Thoracic aorta (tissue), 2 donors: ENCODE data around the gene SEMA4C. TPM values are rescaled to one million over a fixed set of nuclear protein-coding genes. Genes with fewer than 3 reads are reported as not detected.

ENCODE experiments used
- ATAC-seq: fragments of 150-250 bp; one replicate; pipeline ENCODE4 v1.8.0; 2017; ENCODE audit warnings: low read depth; ENCODE audit not compliant: insufficient number of reproducible peaks, low FRiP score
- DNase-seq: peaks from one replicate; pipeline ENCODE4 v3.0.0-alpha.2; 2020; ENCODE audit warnings: low spot score
- H3K27ac ChIP-seq, 2 donors: fragments of 200-600 bp; sonication (generic); 1 replicate in 1 of 2; 2 replicates in 1 of 2; pipeline ENCODE4 v1.5.1; 2016; ENCODE audit warnings: mild to moderate bottlenecking in 2 of 2, moderate library complexity in 2 of 2
- H3K27me3 ChIP-seq: fragments of 200-600 bp; sonication (generic); replicated peaks from 2 replicates; pipeline ENCODE4 v1.6.0; 2016; ENCODE audit warnings: mild to moderate bottlenecking; ENCODE audit not compliant: insufficient read depth
- H3K36me3 ChIP-seq: fragments of 200-600 bp; sonication (generic); one replicate; pipeline ENCODE4 v1.5.1; 2016
- H3K4me1 ChIP-seq, 2 donors: fragments of 200-600 bp; sonication (generic); 1 replicate in 1 of 2; 2 replicates in 1 of 2; pipeline versions ENCODE4 v1.5.1 to v1.6.0; 2016; ENCODE audit warnings: low read depth in 2 of 2, mild to moderate bottlenecking in 1 of 2; ENCODE audit not compliant: control insufficient read depth in 1 of 2
- H3K4me3 ChIP-seq: fragments of 200-600 bp; sonication (generic); 2 replicates; pipeline ENCODE4 v1.5.1; 2016; ENCODE audit warnings: mild to moderate bottlenecking
- H3K9me3 ChIP-seq: fragments of 200-600 bp; sonication (generic); 2 replicates; pipeline ENCODE4 v1.5.1; 2016
- CTCF ChIP-seq: fragments of 200-600 bp; sonication (generic); IDR thresholded peaks from one replicate; pipeline ENCODE4 v1.5.1; 2019; ENCODE audit warnings: antibody characterized with exemption
- total RNA-seq, 2 donors: library from RNA; depleted of rRNA; stranded (reverse); fragments of >200 nt; gene quantifications; one replicate each; pipeline versions ENCODE4 v1.1.0 to v1.2.3, GENCODE V29; 2016

SEMA4C gene
- total RNA-seq, 2 donors from 2014 or later, result 44.1 to 66.3 TPM

GRCh38 chr2:96878171-96878570 is 8.3 kb upstream of the SEMA4C start:
- DNase-seq, result no peak
- TF ChIP-seq CTCF, result no peak
- Histone ChIP-seq H3K27me3 (no peaks in the 10 kb centered on the region), H3K4me1 (peaks cover 9 to 12% of the 10 kb centered on the region in 2 donors), H3K4me3 (no peak overlapping the region), H3K27ac (no peak overlapping the region), H3K36me3 (no peaks in the 10 kb centered on the region), H3K9me3 (no peaks in the 10 kb centered on the region)
- ATAC-seq, result no peak

- Histone ChIP-seq H3K9me3 (no peaks in the 10 kb centered on the region), H3K4me1 (peaks cover 10 to 17% of the 10 kb centered on the region in 2 donors), H3K27me3 (no peaks in the 10 kb centered on the region), H3K27ac (no peak overlapping the region), H3K36me3 (no peaks in the 10 kb centered on the region), H3K4me3 (no peak overlapping the region)
- no peak for DNase-seq
- no peak for TF ChIP-seq CTCF
- no peak for ATAC-seq
Observed at GRCh38 chr2:96877631-96878092, 7.8 kb upstream of the SEMA4C start.

GRCh38 chr2:96877042-96877451 is 7.2 kb upstream of the SEMA4C start:
- Histone ChIP-seq H3K27me3 (no peaks in the 10 kb centered on the region), H3K27ac (no peak overlapping the region), H3K36me3 (no peaks in the 10 kb centered on the region), H3K4me3 (no peak overlapping the region), H3K4me1 (peaks cover 10 to 20% of the 10 kb centered on the region in 2 donors), H3K9me3 (no peaks in the 10 kb centered on the region)
- no peak for TF ChIP-seq CTCF
- ATAC-seq (no peak), DNase-seq (no peak)

GRCh38 chr2:96876269-96877041 is 6.6 kb upstream of the SEMA4C start:
- no peaks in the 10 kb centered on the region for H3K36me3 ChIP-seq
- ATAC-seq (no peak), DNase-seq (no peak)
- no peak for TF ChIP-seq CTCF
- no peaks in the 10 kb centered on the region for H3K27me3 ChIP-seq
- peaks cover 10 to 20% of the 10 kb centered on the region in 2 donors for H3K4me1 ChIP-seq
- no peaks in the 10 kb centered on the region for H3K9me3 ChIP-seq
- no peak overlapping the region for H3K4me3 ChIP-seq
- no peak overlapping the region for H3K27ac ChIP-seq

GRCh38 chr2:96875498-96876268 is 5.8 kb upstream of the SEMA4C start:
- no peak for TF ChIP-seq CTCF
- ATAC-seq (no peak), DNase-seq (no peak)
- H3K27ac ChIP-seq, result no peak overlapping the region
- H3K36me3 ChIP-seq, result no peaks in the 10 kb centered on the region
- no peaks in the 10 kb centered on the region for H3K9me3 ChIP-seq
- H3K4me1 ChIP-seq, result peaks cover 13 to 27% of the 10 kb centered on the region in 2 donors
- no peaks in the 10 kb centered on the region for H3K27me3 ChIP-seq
- no peak overlapping the region for H3K4me3 ChIP-seq
